ENCODE results near the gene PML.

Gene PML

GRCh38 chr15:73987681-73988444 lies 6.7 kb upstream of the PML start:
- H3K4me3 ChIP-seq (ENCODE audit: control insufficient read depth in 1 of 7, extremely low read depth in 1 of 7, insufficient read depth in 4 of 7, low read depth in 2 of 7, low read length in 6 of 7): peak overlapping the region in 1 of 7 experiments; percentile 17
- H3K4me1 ChIP-seq (ENCODE audit: control extremely low read depth in 1 of 4, control insufficient read depth in 4 of 4, insufficient read depth in 4 of 4, low read length in 3 of 4): peaks cover 11 to 80% (median 71%) of the 10 kb centered on the region in 4 experiments
- no peak overlapping the region for H3K27ac ChIP-seq (ENCODE audit: insufficient read depth in 1 of 2, low read depth in 1 of 2, low read length in 2 of 2, poor library complexity in 1 of 2, severe bottlenecking in 2 of 2)
- peaks cover 0 to 3% (median 0%) of the 10 kb centered on the region in 4 experiments for H3K36me3 ChIP-seq (ENCODE audit: control insufficient read depth in 4 of 4, insufficient read depth in 4 of 4, low read length in 3 of 4)
- peak in 2 of 3 donors; percentile 67 to 71 for DNase-seq
- WGBS (ENCODE audit: insufficient coverage): 69% methylated on average over 8 of the region's 9 CpGs
- H3K9me3 ChIP-seq (ENCODE audit: control extremely low read depth in 1 of 5, control insufficient read depth in 4 of 5, insufficient read depth in 2 of 5, low read depth in 1 of 5, low read length in 4 of 5): no peaks in the 10 kb centered on the region
- no peaks in the 10 kb centered on the region for H3K27me3 ChIP-seq (replicated peaks in 2 of 5; ENCODE audit: control insufficient read depth in 4 of 5, insufficient read depth in 5 of 5, low read length in 4 of 5)
- ChIA-PET POLR2A (no interaction called here), CTCF (interaction anchor here (0.5 to 11.1 kb wide), 4 partner anchors 8 to 131 kb away, joined by 3 to 96 read pairs (median 4); no protein-coding TSS in a partner anchor)

GRCh38 chr15:73988445-73988969 lies 6.0 kb upstream of the PML start:
- POLR2A ChIA-PET: no interaction called here
- Histone ChIP-seq H3K4me1 (ENCODE audit: control extremely low read depth in 1 of 4, control insufficient read depth in 4 of 4, insufficient read depth in 4 of 4, low read length in 3 of 4) (peaks cover 7 to 80% (median 71%) of the 10 kb centered on the region in 4 experiments), H3K4me3 (ENCODE audit: control insufficient read depth in 1 of 7, extremely low read depth in 1 of 7, insufficient read depth in 4 of 7, low read depth in 2 of 7, low read length in 6 of 7) (peak overlapping the region in 1 of 7 experiments; percentile 17), H3K36me3 (ENCODE audit: control insufficient read depth in 4 of 4, insufficient read depth in 4 of 4, low read length in 3 of 4) (peaks cover 0 to 3% (median 0%) of the 10 kb centered on the region in 4 experiments), H3K9me3 (ENCODE audit: control extremely low read depth in 1 of 5, control insufficient read depth in 4 of 5, insufficient read depth in 2 of 5, low read depth in 1 of 5, low read length in 4 of 5) (no peaks in the 10 kb centered on the region), H3K27me3 (replicated peaks in 2 of 5; ENCODE audit: control insufficient read depth in 4 of 5, insufficient read depth in 5 of 5, low read length in 4 of 5) (no peaks in the 10 kb centered on the region), H3K27ac (ENCODE audit: insufficient read depth in 1 of 2, low read depth in 1 of 2, low read length in 2 of 2, poor library complexity in 1 of 2, severe bottlenecking in 2 of 2) (no peak overlapping the region)
- CTCF ChIA-PET: interaction anchor here (0.5 to 11.1 kb wide), 4 partner anchors 8 to 130 kb away, joined by 3 to 96 read pairs (median 4); no protein-coding TSS in a partner anchor
- WGBS (ENCODE audit: insufficient coverage): 99% methylated on average over 13 of the region's 13 CpGs
- no peak for DNase-seq

GRCh38 chr15:73989001-73989798 lies 5.3 kb upstream of the PML start:
- POLR2A ChIA-PET: no interaction called here

GRCh38 chr15:73990250-73991005 lies 4.1 kb upstream of the PML start:
- H3K4me3 ChIP-seq (ENCODE audit: control insufficient read depth in 1 of 7, extremely low read depth in 1 of 7, insufficient read depth in 4 of 7, low read depth in 2 of 7, low read length in 6 of 7): no peak overlapping the region
- H3K9me3 ChIP-seq (ENCODE audit: control extremely low read depth in 1 of 5, control insufficient read depth in 4 of 5, insufficient read depth in 2 of 5, low read depth in 1 of 5, low read length in 4 of 5): no peaks in the 10 kb centered on the region
- peak overlapping the region in 1 of 2 experiments; percentile 77 for H3K27ac ChIP-seq (ENCODE audit: insufficient read depth in 1 of 2, low read depth in 1 of 2, low read length in 2 of 2, poor library complexity in 1 of 2, severe bottlenecking in 2 of 2)
- DNase-seq: no peak
- ChIA-PET POLR2A (no interaction called here), CTCF (interaction anchor here (1.0 to 11.1 kb wide), 5 partner anchors 12 to 47 kb away, joined by 3 to 96 read pairs (median 4); no protein-coding TSS in a partner anchor)
- H3K27me3 ChIP-seq (replicated peaks in 2 of 5; ENCODE audit: control insufficient read depth in 4 of 5, insufficient read depth in 5 of 5, low read length in 4 of 5): no peaks in the 10 kb centered on the region
- peaks cover 5 to 75% (median 64%) of the 10 kb centered on the region in 4 experiments for H3K4me1 ChIP-seq (ENCODE audit: control extremely low read depth in 1 of 4, control insufficient read depth in 4 of 4, insufficient read depth in 4 of 4, low read length in 3 of 4)
- peaks cover 0 to 3% (median 0%) of the 10 kb centered on the region in 4 experiments for H3K36me3 ChIP-seq (ENCODE audit: control insufficient read depth in 4 of 4, insufficient read depth in 4 of 4, low read length in 3 of 4)
- 97% methylated on average over 5 of the region's 9 CpGs for WGBS (ENCODE audit: insufficient coverage)

More at GRCh38 chr15:73989001-73989798, 5.3 kb upstream of the PML start:
- H3K9me3 ChIP-seq (ENCODE audit: control extremely low read depth in 1 of 5, control insufficient read depth in 4 of 5, insufficient read depth in 2 of 5, low read depth in 1 of 5, low read length in 4 of 5): no peaks in the 10 kb centered on the region
- peaks cover 0 to 3% (median 0%) of the 10 kb centered on the region in 4 experiments for H3K36me3 ChIP-seq (ENCODE audit: control insufficient read depth in 4 of 4, insufficient read depth in 4 of 4, low read length in 3 of 4)
- peaks cover 6 to 80% (median 71%) of the 10 kb centered on the region in 4 experiments for H3K4me1 ChIP-seq (ENCODE audit: control extremely low read depth in 1 of 4, control insufficient read depth in 4 of 4, insufficient read depth in 4 of 4, low read length in 3 of 4)
- CTCF ChIA-PET: interaction anchor here (0.6 to 11.1 kb wide), 3 partner anchors 15 to 38 kb away, joined by 3 to 96 read pairs (median 3); no protein-coding TSS in a partner anchor
- WGBS (ENCODE audit: insufficient coverage): 88% methylated on average over 9 of the region's 9 CpGs
- H3K27ac ChIP-seq (ENCODE audit: insufficient read depth in 1 of 2, low read depth in 1 of 2, low read length in 2 of 2, poor library complexity in 1 of 2, severe bottlenecking in 2 of 2): no peak overlapping the region
- no peak overlapping the region for H3K4me3 ChIP-seq (ENCODE audit: control insufficient read depth in 1 of 7, extremely low read depth in 1 of 7, insufficient read depth in 4 of 7, low read depth in 2 of 7, low read length in 6 of 7)
- no peak for DNase-seq
- no peaks in the 10 kb centered on the region for H3K27me3 ChIP-seq (replicated peaks in 2 of 5; ENCODE audit: control insufficient read depth in 4 of 5, insufficient read depth in 5 of 5, low read length in 4 of 5)

GRCh38 chr15:73991260-73991659 lies 3.3 kb upstream of the PML start:
- Histone ChIP-seq H3K27ac (ENCODE audit: insufficient read depth in 1 of 2, low read depth in 1 of 2, low read length in 2 of 2, poor library complexity in 1 of 2, severe bottlenecking in 2 of 2) (peak overlapping the region in 1 of 2 experiments; percentile 77), H3K27me3 (replicated peaks in 2 of 5; ENCODE audit: control insufficient read depth in 4 of 5, insufficient read depth in 5 of 5, low read length in 4 of 5) (no peaks in the 10 kb centered on the region), H3K4me3 (ENCODE audit: control insufficient read depth in 1 of 7, extremely low read depth in 1 of 7, insufficient read depth in 4 of 7, low read depth in 2 of 7, low read length in 6 of 7) (peak overlapping the region in 6 of 7 experiments; percentile 63 to 85 (median 75)), H3K36me3 (ENCODE audit: control insufficient read depth in 4 of 4, insufficient read depth in 4 of 4, low read length in 3 of 4) (peaks cover 0 to 4% (median 2%) of the 10 kb centered on the region in 4 experiments), H3K4me1 (ENCODE audit: control extremely low read depth in 1 of 4, control insufficient read depth in 4 of 4, insufficient read depth in 4 of 4, low read length in 3 of 4) (peaks cover 11 to 75% (median 64%) of the 10 kb centered on the region in 4 experiments), H3K9me3 (ENCODE audit: control extremely low read depth in 1 of 5, control insufficient read depth in 4 of 5, insufficient read depth in 2 of 5, low read depth in 1 of 5, low read length in 4 of 5) (no peaks in the 10 kb centered on the region)
- CTCF ChIA-PET: interaction anchor here (1.3 to 11.1 kb wide), 3 partner anchors 12 to 24 kb away, joined by 3 to 96 read pairs (median 6); no protein-coding TSS in a partner anchor
- no peak for DNase-seq
- 84% methylated on average over 5 of the region's 5 CpGs for WGBS (ENCODE audit: insufficient coverage)
- POLR2A ChIA-PET: no interaction called here

Data from common myeloid progenitor, CD34-positive (primary cell).